Effector memory CD4-positive, alpha-beta T cell (primary cell): ENCODE data around the gene CDH4.

Experiments used
- DNase-seq, 3 donors: peaks; one replicate each; pipeline ENCODE4 v3.0.0-alpha.2; 2020
- H3K27ac ChIP-seq: 2 replicates; pipeline ENCODE4 v1.7.0; 2013; ENCODE audit warnings: mild to moderate bottlenecking, low read length, moderate library complexity; ENCODE audit not compliant: insufficient read depth, poor library complexity, severe bottlenecking
- H3K27me3 ChIP-seq: replicated peaks from 2 replicates; pipeline ENCODE4 v1.7.0; 2013; ENCODE audit warnings: mild to moderate bottlenecking, low read length; ENCODE audit not compliant: insufficient read depth, control insufficient read depth, poor library complexity, severe bottlenecking
- H3K36me3 ChIP-seq: 2 replicates; pipeline ENCODE4 v1.7.0; 2013; ENCODE audit warnings: mild to moderate bottlenecking, low read length, moderate library complexity; ENCODE audit not compliant: control insufficient read depth, insufficient read depth
- H3K4me1 ChIP-seq: 2 replicates; pipeline ENCODE4 v1.7.0; 2013; ENCODE audit warnings: low read length, mild to moderate bottlenecking; ENCODE audit not compliant: control insufficient read depth, insufficient read depth, poor library complexity, severe bottlenecking
- H3K4me3 ChIP-seq: 2 replicates; pipeline ENCODE4 v1.7.0; 2013; ENCODE audit warnings: low read length, low read depth, mild to moderate bottlenecking; ENCODE audit not compliant: insufficient read depth, poor library complexity, severe bottlenecking
- H3K9me3 ChIP-seq: 2 replicates; pipeline ENCODE4 v1.7.0; 2013; ENCODE audit warnings: mild to moderate bottlenecking, low read length, moderate library complexity; ENCODE audit not compliant: control insufficient read depth

CDH4 gene

DNA sequence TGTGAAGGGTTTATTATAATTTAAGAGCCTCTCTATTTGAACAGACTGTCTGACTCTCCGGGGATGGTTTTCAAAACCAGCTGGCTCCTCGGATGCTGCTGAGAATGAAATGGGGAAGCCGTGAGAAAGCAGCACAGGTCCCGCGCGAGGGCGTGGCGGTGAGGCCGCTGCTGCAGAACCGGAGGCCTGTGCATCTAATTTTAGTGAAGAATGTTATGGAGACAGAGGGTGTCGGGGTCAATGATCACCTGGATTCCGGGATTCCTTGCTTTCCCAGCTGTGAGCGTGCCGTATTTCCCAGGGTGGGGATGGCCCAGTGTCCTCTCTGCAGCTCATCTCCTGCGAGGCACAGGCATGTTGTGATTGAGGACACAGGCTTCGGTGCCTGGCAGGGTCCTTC is 348.0 kb downstream of the CDH4 start:
- Histone ChIP-seq H3K27ac (no peak overlapping the region), H3K36me3 (no peaks in the 10 kb centered on the region), H3K4me1 (no peaks in the 10 kb centered on the region), H3K27me3 (no peaks in the 10 kb centered on the region), H3K9me3 (no peaks in the 10 kb centered on the region), H3K4me3 (no peak overlapping the region)
- DNase-seq, result no peak

DNA sequence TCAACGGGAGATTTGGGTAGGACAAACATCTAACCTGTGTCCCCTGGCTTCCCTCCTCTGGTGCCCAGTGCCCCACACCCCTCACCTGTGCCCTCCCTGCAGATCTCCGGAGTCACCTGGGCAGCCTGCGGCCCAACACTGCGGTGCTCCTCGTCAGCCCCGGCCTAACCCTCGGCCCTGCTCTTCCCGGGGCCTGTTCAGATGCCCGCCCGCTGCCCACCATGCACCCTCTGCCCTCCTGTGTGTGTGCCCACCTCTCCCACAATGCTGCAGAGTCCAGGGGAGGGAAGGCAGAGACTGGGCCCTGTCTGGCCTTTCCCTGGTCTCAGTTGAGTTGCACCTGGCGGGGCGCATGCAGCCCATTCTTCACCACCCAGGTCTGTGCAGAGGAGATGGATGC is 349.3 kb downstream of the CDH4 start:
- H3K36me3 ChIP-seq, result no peaks in the 10 kb centered on the region
- no peaks in the 10 kb centered on the region for H3K27me3 ChIP-seq
- H3K9me3 ChIP-seq, result no peaks in the 10 kb centered on the region
- H3K4me1 ChIP-seq, result no peaks in the 10 kb centered on the region
- no peak for DNase-seq
- H3K4me3 ChIP-seq, result no peak overlapping the region
- no peak overlapping the region for H3K27ac ChIP-seq

DNA sequence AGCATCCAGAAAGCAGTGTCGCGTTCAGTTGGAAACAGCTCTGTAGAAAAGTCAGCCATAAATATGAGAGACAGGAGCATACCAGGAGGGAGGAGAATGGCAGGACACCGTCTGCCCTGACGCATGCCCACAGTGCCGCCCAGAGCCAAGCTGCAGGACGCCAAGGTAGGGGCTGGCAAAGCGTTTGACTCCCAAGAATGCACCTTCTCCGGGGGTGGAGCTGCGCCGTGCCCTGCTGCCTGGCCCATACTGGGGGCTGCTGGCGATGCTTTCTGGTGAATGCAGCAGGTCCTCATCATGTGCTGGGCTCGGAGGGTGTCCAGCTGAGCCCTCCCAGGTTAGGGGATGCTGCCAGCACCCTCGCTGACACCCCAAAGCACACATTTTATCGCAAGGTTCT is 349.8 kb downstream of the CDH4 start:
- no peak overlapping the region for H3K27ac ChIP-seq
- no peaks in the 10 kb centered on the region for H3K36me3 ChIP-seq
- no peaks in the 10 kb centered on the region for H3K4me1 ChIP-seq
- no peaks in the 10 kb centered on the region for H3K27me3 ChIP-seq
- H3K9me3 ChIP-seq, result no peaks in the 10 kb centered on the region
- DNase-seq, result no peak
- no peak overlapping the region for H3K4me3 ChIP-seq

DNA sequence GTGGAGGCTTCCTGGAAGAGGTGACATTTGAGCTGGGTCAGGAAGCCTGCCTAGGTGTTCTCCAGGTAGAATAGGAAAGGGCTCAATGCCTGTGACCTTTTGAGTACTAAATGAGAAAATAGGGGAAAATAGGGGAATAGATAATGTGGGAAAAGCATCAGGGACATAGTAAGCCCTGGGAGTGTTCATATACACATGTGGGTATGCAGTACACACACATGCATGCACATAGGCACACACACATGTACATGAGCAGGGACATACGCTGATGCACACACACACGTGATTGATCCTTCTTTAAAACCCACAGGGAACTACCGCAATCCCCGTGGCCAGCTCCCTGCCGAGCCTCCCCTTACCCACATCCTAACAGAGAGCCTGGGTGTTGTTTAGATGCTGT is 351.7 kb downstream of the CDH4 start:
- Histone ChIP-seq H3K4me3 (no peak overlapping the region), H3K36me3 (no peaks in the 10 kb centered on the region), H3K9me3 (no peaks in the 10 kb centered on the region), H3K27me3 (no peaks in the 10 kb centered on the region), H3K4me1 (no peaks in the 10 kb centered on the region), H3K27ac (no peak overlapping the region)
- DNase-seq, result no peak

DNA sequence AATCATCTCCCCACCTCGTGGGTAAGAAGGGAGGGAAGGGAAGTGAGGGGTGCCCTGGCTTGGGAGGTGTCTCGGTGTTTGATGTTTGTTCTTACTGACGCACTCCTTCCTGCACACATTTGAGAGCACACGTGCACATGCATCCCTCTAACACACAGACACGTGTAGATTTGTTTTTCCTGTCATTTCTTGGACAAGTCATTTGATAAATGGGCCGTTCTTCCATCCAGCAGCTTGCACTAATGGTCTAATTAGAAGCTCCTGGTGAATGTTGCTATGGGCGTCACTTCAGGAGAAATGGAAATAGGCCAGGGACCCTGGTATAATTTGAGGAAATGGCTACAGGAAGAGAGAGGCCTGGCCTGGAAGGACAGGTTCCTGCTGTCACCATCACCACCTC is 352.5 kb downstream of the CDH4 start:
- H3K27ac ChIP-seq, result no peak overlapping the region
- H3K4me1 ChIP-seq, result no peaks in the 10 kb centered on the region
- H3K27me3 ChIP-seq, result no peaks in the 10 kb centered on the region
- H3K9me3 ChIP-seq, result no peaks in the 10 kb centered on the region
- H3K36me3 ChIP-seq, result no peaks in the 10 kb centered on the region
- no peak overlapping the region for H3K4me3 ChIP-seq
- DNase-seq, result no peak

DNA sequence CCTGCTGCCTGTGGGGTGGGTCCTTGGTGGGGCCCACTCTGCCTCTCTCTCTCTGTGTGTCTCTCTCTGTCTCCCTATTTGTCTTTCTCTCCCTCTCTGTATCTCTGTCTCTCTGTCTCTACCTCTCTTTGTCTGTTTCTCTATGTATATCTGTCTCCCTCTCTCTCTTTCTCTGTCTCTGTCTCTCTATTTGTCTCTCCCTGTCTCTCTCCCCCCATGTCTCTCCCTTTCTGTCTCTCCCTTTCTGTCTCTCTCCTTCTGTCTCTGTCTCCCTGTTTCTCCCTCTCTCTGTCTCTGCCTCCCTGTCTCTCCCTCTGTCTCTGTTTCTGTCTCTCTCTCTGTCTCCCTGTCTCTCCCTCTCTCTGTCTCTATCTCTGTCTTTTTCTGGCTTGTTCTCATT is 353.2 kb downstream of the CDH4 start:
- no peaks in the 10 kb centered on the region for H3K36me3 ChIP-seq
- no peak for DNase-seq
- no peaks in the 10 kb centered on the region for H3K9me3 ChIP-seq
- no peaks in the 10 kb centered on the region for H3K4me1 ChIP-seq
- H3K27ac ChIP-seq, result no peak overlapping the region
- H3K4me3 ChIP-seq, result no peak overlapping the region
- H3K27me3 ChIP-seq, result no peaks in the 10 kb centered on the region

DNA sequence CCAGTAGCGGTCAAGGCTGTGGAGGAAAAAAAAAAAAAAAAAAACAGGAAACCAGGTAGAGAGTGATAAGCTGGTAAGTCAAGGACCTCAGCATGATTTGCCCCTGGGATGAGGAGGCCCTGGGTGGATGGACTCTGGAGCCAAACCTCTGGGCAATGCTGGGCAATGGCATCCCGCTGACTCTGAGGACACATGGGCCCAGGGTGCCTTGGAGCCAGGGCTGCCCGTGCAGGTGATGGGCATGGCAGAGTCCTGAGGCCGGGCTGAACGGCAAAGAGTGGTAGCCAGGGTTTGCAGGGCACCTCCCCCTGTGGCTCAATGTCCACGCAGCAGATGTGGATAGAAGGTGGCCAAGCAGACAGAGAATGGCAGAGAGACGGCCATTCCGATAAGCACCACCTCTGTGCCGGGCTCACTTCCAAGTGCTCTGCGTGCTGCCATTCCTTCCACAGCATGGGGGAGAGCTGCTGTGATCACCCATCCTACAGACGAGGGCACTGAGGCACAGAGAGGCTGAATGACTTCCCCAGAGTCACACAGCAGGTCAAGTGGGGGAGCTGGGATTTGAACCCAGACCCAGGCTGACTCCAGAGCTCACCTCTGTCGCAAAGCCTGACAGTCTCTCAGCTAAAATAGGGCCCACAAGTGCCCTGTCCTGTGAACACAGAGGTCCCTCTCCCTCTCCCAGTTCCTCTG is 353.9 kb downstream of the CDH4 start:
- no peak for DNase-seq
- Histone ChIP-seq H3K4me1 (no peaks in the 10 kb centered on the region), H3K27ac (no peak overlapping the region), H3K36me3 (no peaks in the 10 kb centered on the region), H3K4me3 (no peak overlapping the region), H3K27me3 (no peaks in the 10 kb centered on the region), H3K9me3 (no peaks in the 10 kb centered on the region)

DNA sequence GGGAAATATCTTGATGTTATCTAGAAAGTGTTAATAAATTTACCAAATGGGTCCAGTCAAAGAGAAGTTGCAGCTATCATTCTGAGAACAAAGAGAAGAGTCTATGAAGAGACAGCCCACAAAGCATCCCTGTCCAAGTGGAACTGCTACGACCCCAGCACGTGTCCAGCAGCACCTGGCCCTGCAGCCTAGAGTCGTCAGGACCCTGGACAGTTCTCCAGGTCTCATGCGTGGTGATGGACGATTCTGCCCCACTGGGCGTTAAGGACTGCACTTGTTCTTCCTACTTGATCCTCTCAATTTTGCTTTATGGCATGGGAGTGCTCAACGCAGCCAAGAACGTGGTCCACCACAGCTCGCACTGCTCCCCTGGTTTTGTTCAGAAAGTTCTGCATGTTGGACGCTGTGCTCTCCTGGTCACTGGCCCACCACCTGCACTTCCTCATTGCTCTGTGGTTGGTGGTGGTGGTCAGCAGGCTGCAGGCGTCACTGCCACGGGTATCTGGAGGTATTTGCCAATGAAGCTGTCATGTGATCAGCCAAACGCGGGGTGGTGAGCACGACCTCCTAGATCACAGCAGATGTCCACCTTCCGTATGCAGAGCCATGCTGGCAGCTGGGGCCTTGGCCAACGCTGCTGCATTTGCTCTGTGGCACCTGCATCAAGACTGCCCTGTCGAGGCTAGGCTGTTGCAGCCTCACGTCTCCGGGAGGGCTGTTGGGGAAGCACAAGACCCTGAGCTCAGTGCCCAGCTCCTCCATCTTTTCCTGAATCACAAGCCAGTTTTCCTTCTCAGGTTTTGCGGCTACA is 356.4 kb downstream of the CDH4 start:
- no peak overlapping the region for H3K27ac ChIP-seq
- no peaks in the 10 kb centered on the region for H3K9me3 ChIP-seq
- H3K36me3 ChIP-seq, result no peaks in the 10 kb centered on the region
- no peaks in the 10 kb centered on the region for H3K4me1 ChIP-seq
- H3K4me3 ChIP-seq, result no peak overlapping the region
- H3K27me3 ChIP-seq, result no peaks in the 10 kb centered on the region
- no peak for DNase-seq

DNA sequence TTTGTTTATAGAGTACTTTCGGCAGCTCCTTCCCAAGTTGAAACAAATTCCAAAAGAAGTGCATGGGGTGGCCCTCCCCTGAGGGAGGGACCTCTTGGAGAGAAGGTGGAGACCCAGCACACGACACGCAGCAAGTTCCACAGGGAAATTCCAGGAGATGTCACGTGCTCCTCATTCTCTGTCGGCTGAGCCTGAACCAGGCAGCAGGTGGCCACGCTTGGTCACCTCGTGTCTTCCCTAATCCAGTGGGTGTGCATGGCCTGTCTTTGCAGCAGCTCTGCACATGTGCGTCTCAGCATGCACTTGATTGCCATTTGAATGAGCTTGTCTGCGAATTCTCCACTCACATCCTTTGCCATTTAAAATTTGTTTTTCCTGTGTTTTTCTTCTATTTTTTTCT is 357.4 kb downstream of the CDH4 start:
- H3K4me1 ChIP-seq, result no peaks in the 10 kb centered on the region
- no peaks in the 10 kb centered on the region for H3K27me3 ChIP-seq
- no peaks in the 10 kb centered on the region for H3K9me3 ChIP-seq
- H3K36me3 ChIP-seq, result no peaks in the 10 kb centered on the region
- DNase-seq, result no peak
- no peak overlapping the region for H3K4me3 ChIP-seq
- no peak overlapping the region for H3K27ac ChIP-seq

DNA sequence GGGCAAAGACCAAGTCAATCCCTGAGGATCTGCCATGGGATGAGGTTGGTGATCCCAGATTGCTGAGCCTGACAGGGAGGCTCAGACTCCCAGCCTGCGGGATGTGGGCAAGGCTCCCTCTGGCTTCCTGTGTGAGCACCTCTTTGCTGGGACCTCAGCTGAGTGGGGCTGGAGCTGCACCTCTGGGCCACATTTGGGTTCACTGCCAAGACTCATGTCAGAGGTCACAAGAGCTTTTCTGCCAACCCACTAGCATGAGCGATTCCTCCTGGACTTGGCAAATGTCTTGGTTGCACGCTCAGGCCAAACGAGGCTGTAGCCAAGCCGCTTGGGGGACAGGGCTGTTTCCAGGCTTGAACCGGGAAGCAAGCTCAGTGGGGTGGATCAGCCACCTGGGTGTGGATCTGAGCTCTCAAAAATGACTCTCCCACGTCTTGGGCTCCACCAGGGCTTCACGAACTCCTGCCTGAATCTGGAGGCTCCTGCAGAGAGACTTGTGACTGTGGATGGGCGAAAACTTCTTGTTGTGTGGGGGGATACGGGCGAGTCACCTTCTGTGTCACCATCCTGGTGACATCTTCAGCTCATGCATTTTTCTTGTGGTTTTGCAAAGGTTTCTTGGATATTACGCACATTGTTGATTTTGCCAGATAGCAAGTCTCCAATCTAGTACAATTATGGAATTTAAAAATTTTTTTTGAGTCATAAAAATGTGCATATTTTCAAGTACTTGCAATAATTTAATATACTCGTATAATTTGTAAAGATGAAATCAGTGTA is 359.5 kb downstream of the CDH4 start:
- no peak overlapping the region for H3K27ac ChIP-seq
- no peak for DNase-seq
- no peaks in the 10 kb centered on the region for H3K9me3 ChIP-seq
- no peaks in the 10 kb centered on the region for H3K4me1 ChIP-seq
- H3K4me3 ChIP-seq, result no peak overlapping the region
- H3K36me3 ChIP-seq, result no peaks in the 10 kb centered on the region
- no peaks in the 10 kb centered on the region for H3K27me3 ChIP-seq
